Measurements from ENCODE around the gene SBK3.

- TF ChIP-seq CTCF (IDR thresholded peaks at IDR 0.05) (no peak), MAX (IDR thresholded peaks at IDR 0.05; ENCODE audit: low read depth) (no peak), PBX3 (IDR thresholded peaks at IDR 0.05) (no peak), TAF1 (IDR thresholded peaks at IDR 0.05; ENCODE audit: borderline replicate concordance, low read depth, low read length) (no peak), EZH2phosphoT487 (IDR thresholded peaks at IDR 0.05; ENCODE audit: borderline replicate concordance, low read depth) (no peak)
Observed at GRCh38 chr19:55508120-55508519, 37.2 kb downstream of the SBK3 start.
